WTC11 (cell line): ENCODE data around the gene EPHX1. TPM values are rescaled to one million over a fixed set of nuclear protein-coding genes. Genes with fewer than 3 reads are reported as not detected.

ENCODE experiments used
- ATAC-seq: fragments of 200-7000 bp; cut with Tn5 transposase; 2 replicates; pipeline ENCODE4 v1.10.0; 2021; ENCODE audit warnings: mild to moderate bottlenecking, moderate library complexity
- CTCF ChIA-PET: fragments of 300-600 bp; sonication (Branson Sonifier 250); formaldehyde crosslinking; loops from one replicate; lab custom pipeline; 2021; ENCODE audit warnings: antibody characterized with exemption; lab: Charles Lee
- POLR2A ChIA-PET: fragments of 350-600 bp; sonication (Branson Sonifier 250); formaldehyde crosslinking; loops from one replicate; lab custom pipeline; 2021; ENCODE audit warnings: antibody characterized with exemption; lab: Charles Lee
- DNase-seq: peaks from one replicate; pipeline ENCODE4 v3.0.0; 2021; ENCODE audit warnings: low spot score
- H3K27ac Mint-ChIP-seq: 2 replicates; pipeline ENCODE4 v1.8.0; 2021; ENCODE audit warnings: mixed read lengths
- H3K27me3 Mint-ChIP-seq: 2 replicates; pipeline ENCODE4 v1.8.0; 2021; ENCODE audit warnings: low read depth, mild to moderate bottlenecking, moderate library complexity, mixed read lengths
- H3K36me3 Mint-ChIP-seq: 2 replicates; pipeline ENCODE4 v1.8.0; 2021; ENCODE audit warnings: mixed read lengths
- H3K4me1 Mint-ChIP-seq: 2 replicates; pipeline ENCODE4 v1.8.0; 2022; ENCODE audit warnings: mixed read lengths
- H3K4me3 Mint-ChIP-seq: 2 replicates; pipeline ENCODE4 v1.8.0; 2021; ENCODE audit warnings: mild to moderate bottlenecking, moderate library complexity, mixed read lengths
- H3K9me3 Mint-ChIP-seq: 2 replicates; pipeline ENCODE4 v1.8.0; 2021; ENCODE audit warnings: mixed read lengths
- ESRRA ChIP-seq: sonication (generic); formaldehyde crosslinking; IDR thresholded peaks from 2 replicates; pipeline ENCODE4 v1.8.1; 2022; ENCODE audit warnings: mild to moderate bottlenecking, missing genetic modification reagents, borderline replicate concordance
- ETV6 ChIP-seq: sonication (generic); formaldehyde crosslinking; IDR thresholded peaks from 2 replicates; pipeline ENCODE4 v1.8.1; 2022; ENCODE audit warnings: mild to moderate bottlenecking, missing genetic modification reagents
- GRHL2 ChIP-seq: fragments of 250-450 bp; sonication (Bioruptor Pico); IDR thresholded peaks from 2 replicates; pipeline ENCODE4 v1.8.0; 2022; ENCODE audit warnings: mild to moderate bottlenecking, moderate library complexity; ENCODE audit not compliant: insufficient replicate concordance, severe bottlenecking
- IRF2 ChIP-seq: sonication (generic); formaldehyde crosslinking; IDR thresholded peaks from 2 replicates; pipeline ENCODE4 v1.8.0; 2022; ENCODE audit warnings: low read depth, missing genetic modification reagents, borderline replicate concordance
- MYBL2 ChIP-seq: sonication (generic); formaldehyde crosslinking; IDR thresholded peaks from 2 replicates; pipeline ENCODE4 v1.8.1; 2023; ENCODE audit warnings: mild to moderate bottlenecking, moderate library complexity, missing genetic modification reagents
- NFYB ChIP-seq: sonication (generic); formaldehyde crosslinking; conservative IDR thresholded peaks from 2 replicates; pipeline ENCODE4 v1.8.0; 2022; ENCODE audit warnings: low read depth, missing genetic modification reagents
- NR2C2 ChIP-seq: sonication (generic); formaldehyde crosslinking; IDR thresholded peaks from 2 replicates; pipeline ENCODE4 v1.8.0; 2022; ENCODE audit warnings: mild to moderate bottlenecking, missing genetic modification reagents
- TCF7 ChIP-seq: sonication (generic); formaldehyde crosslinking; IDR thresholded peaks from 2 replicates; pipeline ENCODE4 v1.8.0; 2022; ENCODE audit warnings: mild to moderate bottlenecking, low read depth, missing genetic modification reagents, moderate library complexity
- TEAD1 ChIP-seq: sonication (generic); formaldehyde crosslinking; IDR thresholded peaks from 2 replicates; pipeline ENCODE4 v1.8.0; 2022; ENCODE audit warnings: mild to moderate bottlenecking, missing genetic modification reagents
- ZNF219 ChIP-seq: sonication (generic); formaldehyde crosslinking; IDR thresholded peaks from 2 replicates; pipeline ENCODE4 v1.8.0; 2023; ENCODE audit warnings: missing genetic modification reagents, mild to moderate bottlenecking, borderline replicate concordance
- ZNF317 ChIP-seq: sonication (generic); formaldehyde crosslinking; IDR thresholded peaks from 2 replicates; pipeline ENCODE4 v1.8.1; 2023; ENCODE audit warnings: low read depth, mild to moderate bottlenecking, moderate library complexity, missing genetic modification reagents, borderline replicate concordance
- total RNA-seq: library from RNA; stranded (reverse); gene quantifications from 3 replicates; pipeline ENCODE4 v1.2.3, GENCODE V29; 2021
- TF ChIP-seq, protein P1 (sequence below): sonication (generic); formaldehyde crosslinking; IDR thresholded peaks from 2 replicates; pipeline ENCODE4 v1.8.0; 2023; ENCODE audit warnings: missing genetic modification reagents
- TF ChIP-seq, protein P2 (sequence below): sonication (generic); formaldehyde crosslinking; IDR thresholded peaks from 2 replicates; pipeline ENCODE4 v1.8.1; 2022; ENCODE audit warnings: mild to moderate bottlenecking, missing genetic modification reagents, moderate library complexity, borderline replicate concordance
- TF ChIP-seq, protein P3 (sequence below): sonication (generic); formaldehyde crosslinking; IDR thresholded peaks from 2 replicates; pipeline ENCODE4 v1.8.1; 2023; ENCODE audit warnings: mild to moderate bottlenecking, missing genetic modification reagents, moderate library complexity
- TF ChIP-seq, protein P4 (sequence below): sonication (generic); formaldehyde crosslinking; IDR thresholded peaks from 2 replicates; pipeline ENCODE4 v1.8.0; 2022; ENCODE audit warnings: missing genetic modification reagents
- TF ChIP-seq, protein P5 (sequence below): fragments of 250-450 bp; sonication (Bioruptor Pico); IDR thresholded peaks from 2 replicates; pipeline ENCODE4 v1.9.0; 2021; ENCODE audit warnings: mild to moderate bottlenecking, borderline replicate concordance
- TF ChIP-seq, protein P6 (sequence below): sonication (generic); formaldehyde crosslinking; IDR thresholded peaks from 2 replicates; pipeline ENCODE4 v1.8.1; 2023; ENCODE audit warnings: mild to moderate bottlenecking, missing genetic modification reagents, borderline replicate concordance

EPHX1 gene
- total RNA-seq, 1 experiment from 2014 or later = 60.9 TPM

DNA sequence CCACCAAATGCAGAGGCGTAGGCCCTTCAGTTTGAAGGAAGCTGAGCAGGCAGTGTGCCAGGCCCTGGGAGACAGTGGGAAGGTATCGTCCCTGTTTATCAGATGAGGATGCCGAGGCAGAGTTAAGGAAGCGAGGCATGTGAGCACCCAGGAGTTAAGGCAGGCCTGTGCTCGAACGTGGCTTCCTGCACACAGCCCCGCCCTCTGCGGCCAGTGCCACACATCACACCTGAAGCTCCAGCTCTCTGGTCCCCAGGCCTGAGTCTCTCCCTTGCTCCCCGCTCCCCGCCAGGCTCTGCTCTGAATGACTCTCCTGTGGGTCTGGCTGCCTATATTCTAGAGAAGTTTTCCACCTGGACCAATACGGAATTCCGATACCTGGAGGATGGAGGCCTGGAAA is 32.1 kb downstream of the EPHX1 start (continued):
- TF ChIP-seq, protein P1, sequence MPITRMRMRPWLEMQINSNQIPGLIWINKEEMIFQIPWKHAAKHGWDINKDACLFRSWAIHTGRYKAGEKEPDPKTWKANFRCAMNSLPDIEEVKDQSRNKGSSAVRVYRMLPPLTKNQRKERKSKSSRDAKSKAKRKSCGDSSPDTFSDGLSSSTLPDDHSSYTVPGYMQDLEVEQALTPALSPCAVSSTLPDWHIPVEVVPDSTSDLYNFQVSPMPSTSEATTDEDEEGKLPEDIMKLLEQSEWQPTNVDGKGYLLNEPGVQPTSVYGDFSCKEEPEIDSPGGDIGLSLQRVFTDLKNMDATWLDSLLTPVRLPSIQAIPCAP = no peak
- TF ChIP-seq NFYB (CRISPR knock-in tag) = no peak
- TF ChIP-seq, all 79 proteins: peak for 2

DNA sequence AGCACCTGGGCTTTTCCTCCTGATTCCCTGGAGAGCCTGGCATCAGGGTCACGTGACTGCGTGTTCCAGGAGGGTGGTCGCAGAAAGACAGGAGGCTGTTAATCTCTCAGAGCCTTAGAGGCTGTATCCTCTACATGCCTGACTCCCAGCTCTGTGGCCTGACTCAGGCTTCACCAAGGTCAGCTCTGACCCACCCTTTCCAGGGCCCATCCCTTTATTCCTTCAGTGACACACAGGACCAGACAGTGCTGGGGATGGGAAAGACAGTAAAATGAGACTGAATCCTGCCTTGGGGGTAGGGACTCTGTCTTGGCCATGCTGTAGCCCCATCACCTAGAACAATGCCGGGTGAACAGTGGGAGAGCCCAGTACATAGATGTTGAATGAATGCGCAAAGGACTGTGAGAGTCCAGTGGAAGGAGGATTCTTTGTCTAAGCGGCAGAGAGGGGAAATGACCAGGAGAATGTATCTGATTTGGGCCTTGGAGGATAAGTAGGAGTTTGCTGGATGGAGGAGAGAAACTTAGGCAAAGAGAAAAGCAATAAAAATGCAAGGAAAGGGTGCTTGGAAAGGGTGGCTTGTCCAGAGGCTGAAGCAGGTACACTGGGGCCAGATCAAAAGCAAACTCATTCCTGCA is 33.0 kb downstream of the EPHX1 start:
- POLR2A ChIA-PET = no interaction called here
- CTCF ChIA-PET = interaction anchor here (0.7 to 1.3 kb wide), 6 partner anchors 27 to 368 kb away, joined by 3 to 6 read pairs (median 3); partner anchors contain the start of genes SRP9 and TMEM63A
- Mint-ChIP-seq H3K4me1 (peaks cover 12% of the 10 kb centered on the region), H3K9me3 (no peaks in the 10 kb centered on the region), H3K27ac (peak overlapping the region; percentile 5; the same call in 1 of the 2 replicates), H3K36me3 (peaks cover 28% of the 10 kb centered on the region), H3K27me3 (no peaks in the 10 kb centered on the region), H3K4me3 (no peak overlapping the region)
- TF ChIP-seq, protein P2, sequence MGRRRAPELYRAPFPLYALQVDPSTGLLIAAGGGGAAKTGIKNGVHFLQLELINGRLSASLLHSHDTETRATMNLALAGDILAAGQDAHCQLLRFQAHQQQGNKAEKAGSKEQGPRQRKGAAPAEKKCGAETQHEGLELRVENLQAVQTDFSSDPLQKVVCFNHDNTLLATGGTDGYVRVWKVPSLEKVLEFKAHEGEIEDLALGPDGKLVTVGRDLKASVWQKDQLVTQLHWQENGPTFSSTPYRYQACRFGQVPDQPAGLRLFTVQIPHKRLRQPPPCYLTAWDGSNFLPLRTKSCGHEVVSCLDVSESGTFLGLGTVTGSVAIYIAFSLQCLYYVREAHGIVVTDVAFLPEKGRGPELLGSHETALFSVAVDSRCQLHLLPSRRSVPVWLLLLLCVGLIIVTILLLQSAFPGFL (CRISPR knock-in tag) = no peak
- TF ChIP-seq IRF2 (CRISPR knock-in tag) (no peak), NR2C2 (CRISPR knock-in tag) (no peak), NFYB (CRISPR knock-in tag) (no peak)
- TF ChIP-seq, protein P3, sequence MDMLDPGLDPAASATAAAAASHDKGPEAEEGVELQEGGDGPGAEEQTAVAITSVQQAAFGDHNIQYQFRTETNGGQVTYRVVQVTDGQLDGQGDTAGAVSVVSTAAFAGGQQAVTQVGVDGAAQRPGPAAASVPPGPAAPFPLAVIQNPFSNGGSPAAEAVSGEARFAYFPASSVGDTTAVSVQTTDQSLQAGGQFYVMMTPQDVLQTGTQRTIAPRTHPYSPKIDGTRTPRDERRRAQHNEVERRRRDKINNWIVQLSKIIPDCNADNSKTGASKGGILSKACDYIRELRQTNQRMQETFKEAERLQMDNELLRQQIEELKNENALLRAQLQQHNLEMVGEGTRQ (CRISPR knock-in tag) = peak; percentile 56
- DNase-seq (no peak), ATAC-seq (no peak)

DNA sequence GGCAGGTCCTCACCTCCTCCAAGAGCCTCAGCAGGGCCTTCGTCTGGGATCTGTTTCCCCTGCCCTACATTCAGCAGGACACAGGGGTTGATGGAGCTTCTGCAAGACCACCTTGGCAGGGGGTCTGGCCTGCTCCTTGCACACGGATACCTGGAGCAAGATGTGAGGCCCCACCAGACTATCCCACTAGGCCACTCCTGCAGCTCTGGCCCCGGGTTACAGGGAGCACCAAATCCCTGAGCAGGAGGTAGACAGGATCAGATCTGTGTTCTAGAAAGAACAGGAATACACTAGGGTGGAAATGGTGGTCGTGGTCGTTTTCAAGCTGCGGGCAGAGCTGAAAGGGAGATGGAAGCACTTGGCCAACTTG is 33.5 kb downstream of the EPHX1 start:
- Mint-ChIP-seq H3K27me3 (no peaks in the 10 kb centered on the region), H3K4me1 (peaks cover 12% of the 10 kb centered on the region), H3K9me3 (no peaks in the 10 kb centered on the region), H3K36me3 (peaks cover 33% of the 10 kb centered on the region), H3K27ac (no peak overlapping the region), H3K4me3 (no peak overlapping the region)
- DNase-seq (no peak), ATAC-seq (no peak)
- CTCF ChIA-PET = interaction anchor here (0.8 to 1.3 kb wide), 3 partner anchors 32 to 66 kb away, joined by 3 read pairs; partner anchors contain the start of genes SRP9 and TMEM63A
- POLR2A ChIA-PET = no interaction called here
- TF ChIP-seq ETV6 (CRISPR knock-in tag) = no peak
- no peak for TF ChIP-seq ZNF219 (CRISPR knock-in tag)
- TF ChIP-seq GRHL2 = no peak
- TF ChIP-seq ZNF317 = no peak
- TF ChIP-seq, protein P4, sequence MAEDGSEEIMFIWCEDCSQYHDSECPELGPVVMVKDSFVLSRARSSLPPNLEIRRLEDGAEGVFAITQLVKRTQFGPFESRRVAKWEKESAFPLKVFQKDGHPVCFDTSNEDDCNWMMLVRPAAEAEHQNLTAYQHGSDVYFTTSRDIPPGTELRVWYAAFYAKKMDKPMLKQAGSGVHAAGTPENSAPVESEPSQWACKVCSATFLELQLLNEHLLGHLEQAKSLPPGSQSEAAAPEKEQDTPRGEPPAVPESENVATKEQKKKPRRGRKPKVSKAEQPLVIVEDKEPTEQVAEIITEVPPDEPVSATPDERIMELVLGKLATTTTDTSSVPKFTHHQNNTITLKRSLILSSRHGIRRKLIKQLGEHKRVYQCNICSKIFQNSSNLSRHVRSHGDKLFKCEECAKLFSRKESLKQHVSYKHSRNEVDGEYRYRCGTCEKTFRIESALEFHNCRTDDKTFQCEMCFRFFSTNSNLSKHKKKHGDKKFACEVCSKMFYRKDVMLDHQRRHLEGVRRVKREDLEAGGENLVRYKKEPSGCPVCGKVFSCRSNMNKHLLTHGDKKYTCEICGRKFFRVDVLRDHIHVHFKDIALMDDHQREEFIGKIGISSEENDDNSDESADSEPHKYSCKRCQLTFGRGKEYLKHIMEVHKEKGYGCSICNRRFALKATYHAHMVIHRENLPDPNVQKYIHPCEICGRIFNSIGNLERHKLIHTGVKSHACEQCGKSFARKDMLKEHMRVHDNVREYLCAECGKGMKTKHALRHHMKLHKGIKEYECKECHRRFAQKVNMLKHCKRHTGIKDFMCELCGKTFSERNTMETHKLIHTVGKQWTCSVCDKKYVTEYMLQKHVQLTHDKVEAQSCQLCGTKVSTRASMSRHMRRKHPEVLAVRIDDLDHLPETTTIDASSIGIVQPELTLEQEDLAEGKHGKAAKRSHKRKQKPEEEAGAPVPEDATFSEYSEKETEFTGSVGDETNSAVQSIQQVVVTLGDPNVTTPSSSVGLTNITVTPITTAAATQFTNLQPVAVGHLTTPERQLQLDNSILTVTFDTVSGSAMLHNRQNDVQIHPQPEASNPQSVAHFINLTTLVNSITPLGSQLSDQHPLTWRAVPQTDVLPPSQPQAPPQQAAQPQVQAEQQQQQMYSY (CRISPR knock-in tag) = no peak
- TF ChIP-seq, protein P5, sequence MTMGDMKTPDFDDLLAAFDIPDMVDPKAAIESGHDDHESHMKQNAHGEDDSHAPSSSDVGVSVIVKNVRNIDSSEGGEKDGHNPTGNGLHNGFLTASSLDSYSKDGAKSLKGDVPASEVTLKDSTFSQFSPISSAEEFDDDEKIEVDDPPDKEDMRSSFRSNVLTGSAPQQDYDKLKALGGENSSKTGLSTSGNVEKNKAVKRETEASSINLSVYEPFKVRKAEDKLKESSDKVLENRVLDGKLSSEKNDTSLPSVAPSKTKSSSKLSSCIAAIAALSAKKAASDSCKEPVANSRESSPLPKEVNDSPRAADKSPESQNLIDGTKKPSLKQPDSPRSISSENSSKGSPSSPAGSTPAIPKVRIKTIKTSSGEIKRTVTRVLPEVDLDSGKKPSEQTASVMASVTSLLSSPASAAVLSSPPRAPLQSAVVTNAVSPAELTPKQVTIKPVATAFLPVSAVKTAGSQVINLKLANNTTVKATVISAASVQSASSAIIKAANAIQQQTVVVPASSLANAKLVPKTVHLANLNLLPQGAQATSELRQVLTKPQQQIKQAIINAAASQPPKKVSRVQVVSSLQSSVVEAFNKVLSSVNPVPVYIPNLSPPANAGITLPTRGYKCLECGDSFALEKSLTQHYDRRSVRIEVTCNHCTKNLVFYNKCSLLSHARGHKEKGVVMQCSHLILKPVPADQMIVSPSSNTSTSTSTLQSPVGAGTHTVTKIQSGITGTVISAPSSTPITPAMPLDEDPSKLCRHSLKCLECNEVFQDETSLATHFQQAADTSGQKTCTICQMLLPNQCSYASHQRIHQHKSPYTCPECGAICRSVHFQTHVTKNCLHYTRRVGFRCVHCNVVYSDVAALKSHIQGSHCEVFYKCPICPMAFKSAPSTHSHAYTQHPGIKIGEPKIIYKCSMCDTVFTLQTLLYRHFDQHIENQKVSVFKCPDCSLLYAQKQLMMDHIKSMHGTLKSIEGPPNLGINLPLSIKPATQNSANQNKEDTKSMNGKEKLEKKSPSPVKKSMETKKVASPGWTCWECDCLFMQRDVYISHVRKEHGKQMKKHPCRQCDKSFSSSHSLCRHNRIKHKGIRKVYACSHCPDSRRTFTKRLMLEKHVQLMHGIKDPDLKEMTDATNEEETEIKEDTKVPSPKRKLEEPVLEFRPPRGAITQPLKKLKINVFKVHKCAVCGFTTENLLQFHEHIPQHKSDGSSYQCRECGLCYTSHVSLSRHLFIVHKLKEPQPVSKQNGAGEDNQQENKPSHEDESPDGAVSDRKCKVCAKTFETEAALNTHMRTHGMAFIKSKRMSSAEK = no peak
- TF ChIP-seq ESRRA = no peak
- no peak for TF ChIP-seq TCF7
- TF ChIP-seq MYBL2 (CRISPR knock-in tag) = no peak
- TF ChIP-seq TEAD1 (CRISPR knock-in tag) = no peak
- TF ChIP-seq, protein P6, sequence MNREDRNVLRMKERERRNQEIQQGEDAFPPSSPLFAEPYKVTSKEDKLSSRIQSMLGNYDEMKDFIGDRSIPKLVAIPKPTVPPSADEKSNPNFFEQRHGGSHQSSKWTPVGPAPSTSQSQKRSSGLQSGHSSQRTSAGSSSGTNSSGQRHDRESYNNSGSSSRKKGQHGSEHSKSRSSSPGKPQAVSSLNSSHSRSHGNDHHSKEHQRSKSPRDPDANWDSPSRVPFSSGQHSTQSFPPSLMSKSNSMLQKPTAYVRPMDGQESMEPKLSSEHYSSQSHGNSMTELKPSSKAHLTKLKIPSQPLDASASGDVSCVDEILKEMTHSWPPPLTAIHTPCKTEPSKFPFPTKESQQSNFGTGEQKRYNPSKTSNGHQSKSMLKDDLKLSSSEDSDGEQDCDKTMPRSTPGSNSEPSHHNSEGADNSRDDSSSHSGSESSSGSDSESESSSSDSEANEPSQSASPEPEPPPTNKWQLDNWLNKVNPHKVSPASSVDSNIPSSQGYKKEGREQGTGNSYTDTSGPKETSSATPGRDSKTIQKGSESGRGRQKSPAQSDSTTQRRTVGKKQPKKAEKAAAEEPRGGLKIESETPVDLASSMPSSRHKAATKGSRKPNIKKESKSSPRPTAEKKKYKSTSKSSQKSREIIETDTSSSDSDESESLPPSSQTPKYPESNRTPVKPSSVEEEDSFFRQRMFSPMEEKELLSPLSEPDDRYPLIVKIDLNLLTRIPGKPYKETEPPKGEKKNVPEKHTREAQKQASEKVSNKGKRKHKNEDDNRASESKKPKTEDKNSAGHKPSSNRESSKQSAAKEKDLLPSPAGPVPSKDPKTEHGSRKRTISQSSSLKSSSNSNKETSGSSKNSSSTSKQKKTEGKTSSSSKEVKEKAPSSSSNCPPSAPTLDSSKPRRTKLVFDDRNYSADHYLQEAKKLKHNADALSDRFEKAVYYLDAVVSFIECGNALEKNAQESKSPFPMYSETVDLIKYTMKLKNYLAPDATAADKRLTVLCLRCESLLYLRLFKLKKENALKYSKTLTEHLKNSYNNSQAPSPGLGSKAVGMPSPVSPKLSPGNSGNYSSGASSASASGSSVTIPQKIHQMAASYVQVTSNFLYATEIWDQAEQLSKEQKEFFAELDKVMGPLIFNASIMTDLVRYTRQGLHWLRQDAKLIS (CRISPR knock-in tag) = no peak
